GM21723 (cell line): Measurements from ENCODE around the gene PNCK.
"Not testable (repeated sequence)": the region's sequence is repeated elsewhere in the genome, so short reads cannot be mapped to it uniquely, and the experiment has no call there.

ENCODE experiments used
- ATAC-seq: cut with Tn5 transposase; IDR thresholded peaks from one replicate; pipeline ENCODE4 v1.9.1; 2021; ENCODE audit warnings: mild to moderate bottlenecking, moderate library complexity; ENCODE audit not compliant: unreplicated experiment

The PNCK gene

GRCh38 chrX:153673428-153674218, at the start of gene PNCK:
PNCK (minus strand) TSS chrX:153673813; CDS start chrX:153673076, 737 bp downstream.
- ATAC-seq, result no peak

GRCh38 chrX:153722704-153723350, 49.2 kb upstream of the PNCK start:
- ATAC-seq, result no peak

- ATAC-seq, result no peak
These were observed 46.1 kb upstream of the PNCK start for GRCh38 chrX:153719701-153720100.

GRCh38 chrX:153719238-153719637, 45.6 kb upstream of the PNCK start:
- ATAC-seq, result no peak

- ATAC-seq, result no peak
These were observed 43.8 kb upstream of the PNCK start for GRCh38 chrX:153717445-153717844.

GRCh38 chrX:153714256-153714655, 40.6 kb upstream of the PNCK start:
- no peak for ATAC-seq

GRCh38 chrX:153709726-153710674, 36.4 kb upstream of the PNCK start:
- ATAC-seq, result no peak

- no peak for ATAC-seq
These were observed 34.8 kb upstream of the PNCK start for GRCh38 chrX:153708415-153708814.

GRCh38 chrX:153707406-153707805, 33.8 kb upstream of the PNCK start:
- no peak for ATAC-seq

GRCh38 chrX:153706799-153707198, 33.2 kb upstream of the PNCK start:
- no peak for ATAC-seq

- ATAC-seq, result not testable (repeated sequence)
These were observed 31.9 kb upstream of the PNCK start for GRCh38 chrX:153705403-153706060.

GRCh38 chrX:153704631-153705402, 31.2 kb upstream of the PNCK start:
- not testable (repeated sequence) for ATAC-seq

GRCh38 chrX:153704021-153704526, 30.5 kb upstream of the PNCK start:
- ATAC-seq, result no peak

GRCh38 chrX:153703036-153703370, 29.4 kb upstream of the PNCK start:
- ATAC-seq, result no peak

- ATAC-seq, result no peak
These were observed 28.9 kb upstream of the PNCK start for GRCh38 chrX:153702336-153703035.

- ATAC-seq, result no peak
These were observed 28.1 kb upstream of the PNCK start for GRCh38 chrX:153701706-153702105.

GRCh38 chrX:153700967-153701366, 27.4 kb upstream of the PNCK start:
- no peak for ATAC-seq

- ATAC-seq, result no peak
These were observed 26.8 kb upstream of the PNCK start for GRCh38 chrX:153700376-153700945.

- ATAC-seq, result not testable (repeated sequence)
These were observed 26.3 kb upstream of the PNCK start for GRCh38 chrX:153699784-153700371.
